K562 (cell line): ENCODE measurements around the gene PRKCE. TPM values are rescaled to one million over a fixed set of nuclear protein-coding genes. Genes with fewer than 3 reads are reported as not detected.

Experiments
- ATAC-seq: fragments of 200-7000 bp; cut with Tn5 transposase; 3 replicates; pipeline ENCODE4 v1.9.1; 2020; ENCODE audit warnings: moderate library complexity
- BruUV-seq: library from RNA; stranded (reverse); fragments of 400-500 nt; replicated peaks from 2 replicates; lab custom pipeline; 2021; lab: Mats Ljungman, UMichigan
- CTCF ChIA-PET: fragments of 300-600 bp; formaldehyde crosslinking; extraction: SDS; loops from one replicate; lab custom pipeline; 2021; ENCODE audit warnings: low intra/inter-chr PET ratio; lab: Yijun Ruan, JAX
- POLR2A ChIA-PET: fragments of 300-600, 350-650 bp; sonication (Branson Sonifier 250); formaldehyde crosslinking; extraction: SDS; loops from one replicate; lab custom pipeline; 2021; ENCODE audit warnings: antibody characterized with exemption, inconsistent platforms; lab: Yijun Ruan, JAX
- DNase-seq, 4 experiments: peaks; one replicate each; pipeline versions ENCODE4 v3.0.0 to v3.0.0-alpha.2; 2011 to 2018; ENCODE audit warnings: low spot score in 3 of 4, mixed read lengths in 3 of 4; ENCODE audit errors: extremely low read depth in 1 of 4
- FAIRE-seq: peaks from 2 replicates; lab custom pipeline; 2011; peaks lifted over from hg19 to GRCh38; lab: Jason Lieb, UNC
- H2AFZ ChIP-seq: 2 replicates; pipeline ENCODE4 v1.6.0; 2011; ENCODE audit warnings: low read depth, low read length, control low read depth, inconsistent platforms
- H3K27ac ChIP-seq: fragments of 200-600 bp; 3 replicates; pipeline ENCODE4 v1.8.0; 2011; ENCODE audit warnings: low read depth, mild to moderate bottlenecking, control low read depth, inconsistent platforms, low read length, moderate library complexity, mixed read lengths; ENCODE audit errors: extremely low read depth
- H3K27me3 ChIP-seq, 2 experiments: fragments of 300-600 bp in 1 of 2; 2 replicates in 1 of 2; 3 replicates in 1 of 2; pipeline versions ENCODE4 v1.6.0 to v1.8.0; 2011; ENCODE audit warnings: inconsistent platforms in 2 of 2, low read length in 2 of 2, mild to moderate bottlenecking in 1 of 2, mixed read lengths in 1 of 2, moderate library complexity in 1 of 2; ENCODE audit not compliant: control insufficient read depth in 2 of 2, insufficient read depth in 2 of 2
- H3K36me3 ChIP-seq: fragments of 300-600 bp; 3 replicates; pipeline ENCODE4 v1.8.0; 2011; ENCODE audit warnings: mild to moderate bottlenecking, low read length, inconsistent platforms; ENCODE audit not compliant: control insufficient read depth, insufficient read depth
- H3K4me1 ChIP-seq, 2 experiments: fragments of 200-600 bp in 1 of 2; replicated peaks in 1 of 2; 2 replicates in 1 of 2; 3 replicates in 1 of 2; pipeline versions ENCODE4 v1.5.1 to v1.8.0; 2011; ENCODE audit warnings: inconsistent platforms in 2 of 2, low read length in 2 of 2, mild to moderate bottlenecking in 1 of 2, mixed read lengths in 1 of 2, moderate library complexity in 1 of 2; ENCODE audit not compliant: control insufficient read depth in 2 of 2, insufficient read depth in 2 of 2
- H3K4me2 ChIP-seq: 2 replicates; pipeline ENCODE4 v1.6.1; 2011; ENCODE audit warnings: low read length, control low read depth, inconsistent platforms, mixed read lengths; ENCODE audit not compliant: insufficient read depth
- H3K4me3 ChIP-seq: fragments of 200-600 bp; sonication (generic), shearing (Covaris generic); 2 replicates; pipeline ENCODE4 v1.5.1; 2016; ENCODE audit warnings: control low read depth, inconsistent platforms
- H3K79me2 ChIP-seq: fragments of 200-600 bp; 3 replicates; pipeline ENCODE4 v1.8.0; 2011; ENCODE audit warnings: low read length, inconsistent platforms; ENCODE audit not compliant: control insufficient read depth, insufficient read depth
- H3K9ac ChIP-seq, 2 experiments: 2 replicates each; pipeline versions ENCODE4 v1.6.0 to v1.6.1; 2011; ENCODE audit warnings: low read depth in 2 of 2, low read length in 2 of 2, control low read depth in 1 of 2, inconsistent platforms in 1 of 2, mild to moderate bottlenecking in 1 of 2, mixed read lengths in 1 of 2; ENCODE audit not compliant: insufficient read depth in 1 of 2
- H3K9me1 ChIP-seq: one replicate; pipeline ENCODE4 v1.6.0; 2011; ENCODE audit warnings: inconsistent platforms, mild to moderate bottlenecking, low read length, moderate library complexity; ENCODE audit not compliant: control insufficient read depth, insufficient read depth
- H3K9me3 ChIP-seq: replicated peaks from 2 replicates; pipeline ENCODE4 v1.5.1; 2011; ENCODE audit warnings: low read depth, low read length, inconsistent platforms; ENCODE audit not compliant: control insufficient read depth, insufficient read depth
- H4K20me1 ChIP-seq: replicated peaks from 2 replicates; pipeline ENCODE4 v1.6.1; 2011; ENCODE audit warnings: low read length, inconsistent platforms, mixed read lengths; ENCODE audit not compliant: control insufficient read depth, insufficient read depth
- BHLHE40 ChIP-seq: IDR thresholded peaks from 2 replicates; pipeline ENCODE4 v1.6.1; 2011; ENCODE audit warnings: low read length, improper control_type of control experiment
- MXI1 ChIP-seq: IDR thresholded peaks from 2 replicates; pipeline ENCODE4 v1.6.1; 2011; ENCODE audit warnings: low read depth, mild to moderate bottlenecking, improper control_type of control experiment, low read length
- POLR2B ChIP-seq: fragments of 450-650 bp; IDR thresholded peaks from 2 replicates; pipeline ENCODE4 v1.6.1; 2018; ENCODE audit warnings: low read depth; ENCODE audit not compliant: partially characterized antibody
- PYGO2 ChIP-seq: fragments of 450-650 bp; IDR thresholded peaks from 2 replicates; pipeline ENCODE4 v1.6.1; 2016; ENCODE audit warnings: mild to moderate bottlenecking, missing genetic modification characterization, moderate library complexity, missing compliant biosample characterization
- TFAM ChIP-seq: fragments of 250-450 bp; sonication (Bioruptor Pico); conservative IDR thresholded peaks from 2 replicates; pipeline ENCODE4 v1.5.0; 2021; ENCODE audit warnings: mild to moderate bottlenecking, moderate library complexity
- WGBS: fragments of 100-300 bp; shearing (Covaris generic); methylation state at CpG from one replicate; pipeline ENCODE4 v1.1.6; 2016; ENCODE audit warnings: low coverage, mixed read lengths; ENCODE audit not compliant: insufficient coverage; ENCODE audit errors: missing lambda C conversion rate; 5-methylcytosine and 5-hydroxymethylcytosine counted together
- in situ Hi-C: fragments of 300-500 bp; cut with MboI; formaldehyde crosslinking; loops from 4 replicates; pipeline ENCODE4 v1.15.0; 2018; ENCODE audit warnings: inconsistent platforms, mixed read lengths
- intact Hi-C: fragments of 100-400 bp; cut with micrococcal nuclease; formaldehyde crosslinking; loops from 2 replicates; pipeline ENCODE4 v1.14.2; 2022
- polyA plus RNA-seq, 8 experiments: library from polyadenylated mRNA; depleted of rRNA in 4 of 8; stranded (reverse) in 5 of 8; unstranded in 3 of 8; fragments of >200 nt; fragmentation: Nextera tagmentation in 2 of 8; fragmentation: Illumina TruSeq in 1 of 8; extraction: Ambion mirVana in 2 of 8; extraction: Trizol in 1 of 8; gene quantifications; 2 replicates each; pipeline versions ENCODE4 v1.2.1 to v1.2.3, GENCODE V29; 2011 to 2014; ENCODE audit warnings: inconsistent platforms in 1 of 8, missing spikeins in 1 of 8
- total RNA-seq, 7 experiments: library from RNA; depleted of rRNA in 6 of 7; stranded (reverse); fragments of >200 nt in 6 of 7; fragmentation: Illumina TruSeq in 2 of 7; extraction: Trizol in 2 of 7; gene quantifications; 2 replicates each; pipeline versions ENCODE4 v1.2.1 to v1.2.3, GENCODE V29; 2011 to 2021; ENCODE audit warnings: low replicate concordance in 1 of 7
- TF ChIP-seq, protein P1 (sequence below): sonication (generic); formaldehyde crosslinking; IDR thresholded peaks from 2 replicates; pipeline ENCODE4 v1.8.1; 2022; ENCODE audit warnings: missing genetic modification reagents
- TF ChIP-seq, protein P2 (sequence below): fragments of 250-450 bp; sonication (Bioruptor Pico); IDR thresholded peaks from 2 replicates; pipeline ENCODE4 v1.8.0; 2022; ENCODE audit warnings: moderate library complexity, mild to moderate bottlenecking, inconsistent platforms
- TF ChIP-seq, protein P3 (sequence below): fragments of 450-650 bp; formaldehyde crosslinking; IDR thresholded peaks from 2 replicates; pipeline ENCODE4 v1.4.0; 2020; ENCODE audit warnings: mild to moderate bottlenecking, mixed read lengths

Gene PRKCE
- total and polyA plus RNA-seq, 9 of the 15 experiments (the other 6 are each of a cell fraction or from before 2014, with no cell fraction given) = 0.06 to 1.0 (median 0.22) TPM; not detected in 1

DNA sequence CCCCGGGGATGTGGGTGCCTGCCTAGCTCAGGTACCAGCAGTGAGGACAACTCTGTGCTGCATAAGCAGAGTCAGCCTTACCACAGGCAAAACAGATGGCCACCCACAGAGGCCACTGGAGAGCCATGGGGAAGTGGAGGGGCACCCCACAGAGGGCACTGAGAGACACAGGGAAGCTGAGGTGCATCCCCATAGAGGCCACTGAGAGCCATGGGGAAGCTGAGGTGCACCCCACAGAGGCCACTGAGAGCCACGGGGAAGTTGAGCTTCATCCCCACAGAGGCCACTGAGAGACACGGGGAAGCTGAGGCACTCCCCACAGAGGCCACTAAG, 511.6 kb downstream of the PRKCE start:
- CTCF ChIA-PET = no interaction called here
- 0% methylated on average over 2 of the region's 3 CpGs for WGBS
- DNase-seq = no peak

More for the DNA sequence above, 511.6 kb downstream of the PRKCE start:
- no peaks in the 10 kb centered on the region for H3K4me1 ChIP-seq
- BruUV-seq = no TSS peak
- no peak overlapping the region for H2AFZ ChIP-seq
- H3K4me3 ChIP-seq = no peak overlapping the region
- no peaks in the 10 kb centered on the region for H3K79me2 ChIP-seq
- in situ Hi-C loops (no loop called here), intact Hi-C loops (no loop called here)
- H3K9me3 ChIP-seq = no peaks in the 10 kb centered on the region
- H4K20me1 ChIP-seq = no peaks in the 10 kb centered on the region; the same call in 1 of the 2 replicates
- H3K9ac ChIP-seq = no peak overlapping the region
- ATAC-seq = no peak
- no peak for TF ChIP-seq POLR2B
- TF ChIP-seq, protein P1, sequence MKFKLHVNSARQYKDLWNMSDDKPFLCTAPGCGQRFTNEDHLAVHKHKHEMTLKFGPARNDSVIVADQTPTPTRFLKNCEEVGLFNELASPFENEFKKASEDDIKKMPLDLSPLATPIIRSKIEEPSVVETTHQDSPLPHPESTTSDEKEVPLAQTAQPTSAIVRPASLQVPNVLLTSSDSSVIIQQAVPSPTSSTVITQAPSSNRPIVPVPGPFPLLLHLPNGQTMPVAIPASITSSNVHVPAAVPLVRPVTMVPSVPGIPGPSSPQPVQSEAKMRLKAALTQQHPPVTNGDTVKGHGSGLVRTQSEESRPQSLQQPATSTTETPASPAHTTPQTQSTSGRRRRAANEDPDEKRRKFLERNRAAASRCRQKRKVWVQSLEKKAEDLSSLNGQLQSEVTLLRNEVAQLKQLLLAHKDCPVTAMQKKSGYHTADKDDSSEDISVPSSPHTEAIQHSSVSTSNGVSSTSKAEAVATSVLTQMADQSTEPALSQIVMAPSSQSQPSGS = no peak
- no peak for TF ChIP-seq BHLHE40
- TF ChIP-seq MXI1 = no peak
- TF ChIP-seq PYGO2 (tag) = no peak
- TF ChIP-seq, protein P2, sequence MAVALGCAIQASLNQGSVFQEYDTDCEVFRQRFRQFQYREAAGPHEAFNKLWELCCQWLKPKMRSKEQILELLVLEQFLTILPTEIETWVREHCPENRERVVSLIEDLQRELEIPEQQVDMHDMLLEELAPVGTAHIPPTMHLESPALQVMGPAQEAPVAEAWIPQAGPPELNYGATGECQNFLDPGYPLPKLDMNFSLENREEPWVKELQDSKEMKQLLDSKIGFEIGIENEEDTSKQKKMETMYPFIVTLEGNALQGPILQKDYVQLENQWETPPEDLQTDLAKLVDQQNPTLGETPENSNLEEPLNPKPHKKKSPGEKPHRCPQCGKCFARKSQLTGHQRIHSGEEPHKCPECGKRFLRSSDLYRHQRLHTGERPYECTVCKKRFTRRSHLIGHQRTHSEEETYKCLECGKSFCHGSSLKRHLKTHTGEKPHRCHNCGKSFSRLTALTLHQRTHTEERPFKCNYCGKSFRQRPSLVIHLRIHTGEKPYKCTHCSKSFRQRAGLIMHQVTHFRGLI (CRISPR knock-in tag) = no peak
- no peak for TF ChIP-seq TFAM
- TF ChIP-seq, protein P3, sequence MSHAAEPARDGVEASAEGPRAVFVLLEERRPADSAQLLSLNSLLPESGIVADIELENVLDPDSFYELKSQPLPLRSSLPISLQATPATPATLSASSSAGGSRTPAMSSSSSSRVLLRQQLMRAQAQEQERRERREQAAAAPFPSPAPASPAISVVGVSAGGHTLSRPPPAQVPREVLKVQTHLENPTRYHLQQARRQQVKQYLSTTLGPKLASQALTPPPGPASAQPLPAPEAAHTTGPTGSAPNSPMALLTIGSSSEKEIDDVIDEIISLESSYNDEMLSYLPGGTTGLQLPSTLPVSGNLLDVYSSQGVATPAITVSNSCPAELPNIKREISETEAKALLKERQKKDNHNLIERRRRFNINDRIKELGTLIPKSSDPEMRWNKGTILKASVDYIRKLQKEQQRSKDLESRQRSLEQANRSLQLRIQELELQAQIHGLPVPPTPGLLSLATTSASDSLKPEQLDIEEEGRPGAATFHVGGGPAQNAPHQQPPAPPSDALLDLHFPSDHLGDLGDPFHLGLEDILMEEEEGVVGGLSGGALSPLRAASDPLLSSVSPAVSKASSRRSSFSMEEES (CRISPR knock-in tag) = no peak
- TF ChIP-seq, all 486 proteins: peak for 0
- Histone ChIP-seq H3K27me3 (peaks cover 18 to 71% of the 10 kb centered on the region in 2 experiments), H3K4me2 (no peak overlapping the region), H3K36me3 (no peaks in the 10 kb centered on the region), H3K9me1 (no peaks in the 10 kb centered on the region), H3K27ac (no peak overlapping the region)
- POLR2A ChIA-PET = interaction anchor here (0.6 kb wide), 1 partner anchor 895 kb away, joined by 3 read pairs; no protein-coding TSS in a partner anchor
- no peak for FAIRE-seq
